ENCODE results near the gene AATF. TPM values are rescaled to one million over a fixed set of nuclear protein-coding genes. Genes with fewer than 3 reads are reported as not detected.
A peak's percentile ranks its signal among the peaks of the same experiment; 100 is the strongest.

The AATF gene, protein sequence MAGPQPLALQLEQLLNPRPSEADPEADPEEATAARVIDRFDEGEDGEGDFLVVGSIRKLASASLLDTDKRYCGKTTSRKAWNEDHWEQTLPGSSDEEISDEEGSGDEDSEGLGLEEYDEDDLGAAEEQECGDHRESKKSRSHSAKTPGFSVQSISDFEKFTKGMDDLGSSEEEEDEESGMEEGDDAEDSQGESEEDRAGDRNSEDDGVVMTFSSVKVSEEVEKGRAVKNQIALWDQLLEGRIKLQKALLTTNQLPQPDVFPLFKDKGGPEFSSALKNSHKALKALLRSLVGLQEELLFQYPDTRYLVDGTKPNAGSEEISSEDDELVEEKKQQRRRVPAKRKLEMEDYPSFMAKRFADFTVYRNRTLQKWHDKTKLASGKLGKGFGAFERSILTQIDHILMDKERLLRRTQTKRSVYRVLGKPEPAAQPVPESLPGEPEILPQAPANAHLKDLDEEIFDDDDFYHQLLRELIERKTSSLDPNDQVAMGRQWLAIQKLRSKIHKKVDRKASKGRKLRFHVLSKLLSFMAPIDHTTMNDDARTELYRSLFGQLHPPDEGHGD
- 10 to 100 TPM; 29.8 to 46.2 TPM for total RNA-seq
- long read RNA-seq, donor 1, transcript AATF-208 (12 exons, 2,141 nt) = major isoform, 31 of 35 reads
- long read RNA-seq, donor 1, partial matches to known transcripts = 1 of 35 reads
- long read RNA-seq, donor 1, other reads (novel, unspliced or antisense) = 3 of 35 reads
- long read RNA-seq, donor 2, transcript AATF-208 (12 exons, 2,141 nt) = major isoform, 189 of 220 reads
- long read RNA-seq, donor 2, partial matches to known transcripts = 10 of 220 reads
- long read RNA-seq, donor 2, other reads (novel, unspliced or antisense) = 21 of 220 reads

DNA sequence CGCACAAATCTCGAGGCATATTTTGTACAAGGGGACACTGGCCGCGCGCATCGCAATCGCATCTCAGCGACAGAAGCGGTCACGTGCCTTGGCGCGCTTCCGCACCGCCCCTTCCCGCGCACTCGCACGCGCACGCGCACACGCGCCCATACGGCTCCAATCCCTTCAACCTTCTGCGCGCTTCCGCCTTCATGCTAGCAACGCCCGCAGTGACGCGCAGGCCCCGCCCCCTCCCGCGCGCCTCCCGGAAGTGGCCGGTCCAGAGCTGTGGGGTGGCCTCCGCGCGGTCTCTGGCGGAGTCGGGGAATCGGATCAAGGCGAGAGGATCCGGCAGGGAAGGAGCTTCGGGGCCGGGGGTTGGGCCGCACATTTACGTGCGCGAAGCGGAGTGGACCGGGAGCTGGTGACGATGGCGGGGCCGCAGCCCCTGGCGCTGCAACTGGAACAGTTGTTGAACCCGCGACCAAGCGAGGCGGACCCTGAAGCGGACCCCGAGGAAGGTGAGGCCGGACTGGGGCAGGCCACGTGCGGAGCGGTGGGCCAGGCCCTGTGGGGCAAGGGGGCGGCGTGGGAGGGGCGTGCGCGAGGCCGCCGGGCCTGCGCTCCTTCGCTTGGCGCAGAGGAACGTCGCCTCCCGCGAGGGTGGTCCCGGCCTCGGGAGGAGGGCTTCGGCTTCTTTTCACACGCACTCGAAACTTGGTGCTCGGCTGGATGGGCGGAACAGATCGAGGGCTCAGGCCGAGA lies at the start of gene AATF:
Gene AATF (plus strand): TSS at position 238 of the 744 bp plus-strand sequence. CDS start 172 bp downstream, at position 410.
- DNase-seq (ENCODE audit: low spot score) = peak; percentile 99
- intact Hi-C loops (cut with DNase I) = no loop called here

DNA sequence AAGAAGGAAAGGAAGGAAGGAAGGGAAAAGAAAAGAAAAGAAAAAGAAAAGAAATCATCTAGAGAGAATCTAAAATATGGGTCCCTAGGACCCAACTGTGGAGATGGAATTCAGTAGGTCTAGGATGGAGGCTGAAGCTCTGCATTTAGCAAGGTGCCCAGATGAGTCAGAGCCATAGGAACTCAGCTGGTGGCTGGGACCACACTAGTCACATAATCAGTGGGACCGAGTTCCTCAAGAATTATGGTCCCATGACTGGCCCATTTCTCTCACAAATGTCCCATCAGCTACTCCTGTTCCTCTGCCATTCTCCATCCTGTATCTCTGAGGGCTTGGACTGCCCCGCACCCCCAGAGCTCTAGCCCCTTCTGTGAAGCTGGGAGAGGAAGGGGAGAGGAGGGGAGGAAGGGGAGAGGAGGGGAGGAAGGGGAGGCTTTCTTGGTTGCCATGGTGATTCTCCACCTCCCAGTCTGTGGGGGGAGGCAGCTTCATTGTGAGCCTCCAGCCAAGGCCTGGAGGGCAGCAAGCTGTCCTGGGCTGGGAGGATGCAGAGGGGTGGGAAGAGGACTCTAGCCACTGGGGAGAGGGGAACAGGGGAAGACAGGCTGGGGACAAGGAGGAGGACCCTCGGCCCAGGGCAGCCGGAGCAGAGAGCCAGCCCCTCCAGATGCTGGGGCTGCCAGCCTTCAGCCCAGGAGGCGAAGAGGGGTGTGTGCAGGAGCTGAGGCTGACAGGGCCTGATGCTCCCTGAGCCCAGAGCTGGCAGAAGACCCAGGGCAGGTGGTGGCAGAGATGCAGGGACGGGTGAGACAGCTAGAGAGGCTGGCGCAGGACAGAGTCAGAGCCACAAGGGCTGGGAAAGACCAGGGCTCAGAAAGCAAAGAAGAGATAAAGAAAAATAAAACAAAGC lies 49.2 kb upstream of the AATF start:
- intact Hi-C loops (cut with DNase I) = no loop called here

DNA sequence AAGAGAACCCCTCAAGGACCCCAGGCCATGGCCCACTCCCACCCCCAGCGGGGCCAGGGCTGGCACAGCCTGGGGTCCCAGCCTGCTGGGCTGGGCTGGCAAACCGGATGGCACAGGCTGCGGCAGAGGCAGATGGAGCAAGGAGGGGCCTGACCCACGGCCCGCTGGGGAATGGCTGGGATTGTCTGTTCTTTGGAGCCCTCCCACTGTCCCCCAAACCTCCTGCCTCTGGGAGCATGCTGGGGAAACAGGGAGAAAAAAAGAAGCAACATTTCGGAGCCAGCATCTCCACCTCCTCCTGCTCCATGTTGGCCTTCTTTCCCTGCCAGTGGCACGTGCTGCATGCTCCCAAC lies 48.6 kb upstream of the AATF start:
- intact Hi-C loops (cut with DNase I) = no loop called here
- no peak for DNase-seq (ENCODE audit: low spot score)

More for the DNA sequence above, 49.2 kb upstream of the AATF start:
- no peak for DNase-seq (ENCODE audit: low spot score)

DNA sequence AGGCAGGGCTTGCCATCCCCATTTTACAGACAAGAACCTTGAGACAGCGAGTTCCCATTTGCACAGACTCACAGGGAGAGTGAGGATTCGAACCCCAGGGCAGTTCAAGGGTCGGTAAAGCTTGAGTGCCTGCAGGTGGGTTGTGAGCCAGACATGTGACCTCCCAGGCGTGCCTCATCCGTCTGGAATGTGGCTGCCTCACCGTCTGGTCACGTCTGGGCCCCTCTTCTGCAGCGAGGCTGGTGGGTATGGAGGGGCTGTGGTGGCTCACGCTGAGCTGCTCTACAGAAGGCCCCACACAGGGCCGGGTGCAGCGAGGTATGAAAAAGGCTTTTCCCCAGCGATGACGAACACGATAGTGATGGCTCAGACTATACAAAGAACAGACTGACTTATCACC lies 47.2 kb upstream of the AATF start:
- intact Hi-C loops (cut with DNase I) = no loop called here

DNA sequence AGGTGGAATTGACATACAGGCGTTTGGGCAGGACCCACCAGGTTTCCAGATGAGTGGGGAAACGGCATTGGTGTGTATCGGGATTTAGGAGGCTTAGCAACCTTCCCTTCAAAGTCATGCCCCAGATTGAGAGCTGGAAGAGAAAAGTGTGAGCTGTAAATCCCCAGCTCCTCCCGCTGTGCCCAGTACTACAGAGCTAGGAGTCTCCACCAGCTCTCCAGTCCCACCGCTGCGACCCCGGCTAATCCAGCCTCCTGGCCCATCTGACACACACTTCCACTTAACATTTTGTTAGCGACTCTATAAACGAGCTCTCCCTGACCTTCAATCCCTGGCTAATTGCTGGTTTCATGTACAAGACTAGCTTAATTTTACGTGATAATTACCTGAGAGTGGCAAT lies 41.3 kb upstream of the AATF start:
- intact Hi-C loops (cut with DNase I) = no loop called here
- DNase-seq (ENCODE audit: low spot score) = no peak

More for the DNA sequence above, 47.2 kb upstream of the AATF start:
- DNase-seq (ENCODE audit: low spot score) = no peak

DNA sequence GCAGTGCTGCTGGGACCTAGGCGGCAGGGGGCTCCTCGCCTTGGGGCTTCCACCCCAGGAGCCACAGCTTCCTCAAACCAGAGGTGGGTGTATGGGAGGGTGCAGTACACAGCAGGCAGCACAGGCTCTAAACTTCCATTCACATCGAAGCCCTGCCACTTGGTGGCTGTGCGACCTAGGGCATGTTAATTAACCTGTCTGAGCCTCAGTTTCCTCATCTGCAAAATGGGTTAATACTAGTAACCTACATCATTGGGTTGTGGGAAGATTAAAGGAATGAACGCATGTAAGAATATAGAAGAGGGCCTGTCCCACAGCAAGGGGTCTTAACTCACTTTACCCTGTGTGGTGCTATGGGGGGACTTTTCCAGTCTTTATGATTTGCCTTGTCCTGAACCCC lies 38.2 kb upstream of the AATF start:
- intact Hi-C loops (cut with DNase I) = no loop called here
- no peak for DNase-seq (ENCODE audit: low spot score)

DNA sequence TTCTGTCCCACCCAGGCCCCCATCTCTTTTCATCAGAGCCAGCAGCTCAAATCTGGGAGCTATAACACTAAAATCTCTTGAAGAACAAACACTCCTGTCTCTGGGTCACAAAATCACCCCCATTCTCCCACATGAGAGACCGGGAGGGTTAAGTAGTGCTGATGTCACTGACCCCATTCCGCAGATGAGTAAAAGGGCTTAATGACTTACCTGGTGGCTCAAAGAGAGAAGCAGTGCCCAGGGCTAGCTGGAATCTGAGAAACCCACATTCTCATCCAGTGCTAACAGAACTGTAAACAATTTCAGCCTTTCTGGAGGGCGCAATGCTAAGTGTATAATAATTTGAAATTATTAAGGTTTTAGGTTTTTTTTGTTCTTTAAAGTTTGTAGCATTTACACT lies 37.8 kb upstream of the AATF start:
- intact Hi-C loops (cut with DNase I) = no loop called here
- no peak for DNase-seq (ENCODE audit: low spot score)

DNA sequence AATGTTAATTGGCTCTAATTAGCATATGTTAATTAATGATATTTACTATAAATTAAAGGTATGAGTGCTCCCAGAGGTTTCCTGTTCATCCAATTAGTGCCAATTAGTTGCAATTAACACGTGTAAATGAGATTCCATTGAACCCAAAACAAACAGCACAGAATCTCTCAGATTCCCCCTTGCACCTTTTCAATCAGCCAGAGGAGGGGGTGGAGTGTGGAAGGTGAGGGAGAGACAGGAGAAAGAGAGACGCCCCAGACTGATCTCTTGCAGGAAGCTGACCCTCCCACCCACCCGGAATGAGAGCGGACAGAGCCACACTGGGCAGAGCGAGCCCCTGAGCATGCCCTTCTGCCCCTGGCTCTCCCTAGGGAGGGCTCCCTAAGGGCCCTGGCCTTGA lies 35.6 kb upstream of the AATF start:
- DNase-seq (ENCODE audit: low spot score) = no peak
- intact Hi-C loops (cut with DNase I) = no loop called here

DNA sequence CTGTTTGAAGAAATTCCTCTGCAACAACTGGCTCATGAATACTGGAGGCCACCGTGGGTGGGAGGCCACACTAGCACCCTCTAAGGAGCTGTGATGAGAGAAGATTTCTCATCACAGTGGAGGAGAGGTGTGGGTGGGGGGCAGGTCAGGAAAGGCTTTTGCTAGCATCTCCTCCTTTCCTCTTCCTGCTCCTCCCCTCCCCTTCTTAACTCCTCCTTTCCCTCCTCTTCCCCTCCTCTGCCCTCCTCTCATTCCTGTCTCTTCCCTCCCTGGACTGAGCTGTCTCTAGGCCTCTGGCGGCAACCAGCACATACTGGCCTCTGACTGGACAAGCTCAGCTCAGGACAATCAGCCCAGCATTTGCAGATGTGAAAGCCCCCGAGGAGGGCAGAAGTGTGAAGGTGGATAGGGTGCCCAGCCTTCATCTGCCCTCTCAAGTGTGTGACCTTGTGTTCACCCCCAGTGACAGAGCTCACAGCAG lies 30.5 kb upstream of the AATF start:
- intact Hi-C loops (cut with DNase I) = no loop called here
- DNase-seq (ENCODE audit: low spot score) = no peak

DNA sequence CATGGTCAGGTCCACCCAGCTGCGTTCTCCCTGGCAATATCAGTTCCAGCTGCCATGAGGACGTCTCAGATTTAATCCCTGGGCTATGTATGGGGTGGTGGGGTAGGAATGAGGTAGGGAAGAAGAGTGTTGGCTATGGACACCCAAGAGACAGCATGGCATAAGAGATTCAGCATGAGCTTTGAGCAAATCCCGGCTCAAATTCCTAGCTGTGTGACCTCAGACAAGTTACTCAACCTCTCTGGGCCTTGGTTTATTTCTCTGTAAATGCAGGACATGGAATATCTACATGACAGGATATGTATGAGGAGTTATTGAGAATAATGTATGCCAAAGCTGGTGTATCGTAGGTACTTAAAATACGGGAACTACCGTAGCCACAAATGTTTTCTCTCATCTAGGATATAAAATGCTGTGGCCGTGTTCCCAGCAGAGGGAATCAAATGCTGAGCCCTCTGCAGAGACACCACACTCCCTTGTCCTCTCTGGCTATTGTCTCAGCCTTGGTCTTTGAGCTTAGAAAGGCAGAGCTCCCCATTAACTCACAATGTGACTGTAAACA lies 29.3 kb upstream of the AATF start:
- intact Hi-C loops (cut with DNase I) = no loop called here
- DNase-seq (ENCODE audit: low spot score) = no peak

DNA sequence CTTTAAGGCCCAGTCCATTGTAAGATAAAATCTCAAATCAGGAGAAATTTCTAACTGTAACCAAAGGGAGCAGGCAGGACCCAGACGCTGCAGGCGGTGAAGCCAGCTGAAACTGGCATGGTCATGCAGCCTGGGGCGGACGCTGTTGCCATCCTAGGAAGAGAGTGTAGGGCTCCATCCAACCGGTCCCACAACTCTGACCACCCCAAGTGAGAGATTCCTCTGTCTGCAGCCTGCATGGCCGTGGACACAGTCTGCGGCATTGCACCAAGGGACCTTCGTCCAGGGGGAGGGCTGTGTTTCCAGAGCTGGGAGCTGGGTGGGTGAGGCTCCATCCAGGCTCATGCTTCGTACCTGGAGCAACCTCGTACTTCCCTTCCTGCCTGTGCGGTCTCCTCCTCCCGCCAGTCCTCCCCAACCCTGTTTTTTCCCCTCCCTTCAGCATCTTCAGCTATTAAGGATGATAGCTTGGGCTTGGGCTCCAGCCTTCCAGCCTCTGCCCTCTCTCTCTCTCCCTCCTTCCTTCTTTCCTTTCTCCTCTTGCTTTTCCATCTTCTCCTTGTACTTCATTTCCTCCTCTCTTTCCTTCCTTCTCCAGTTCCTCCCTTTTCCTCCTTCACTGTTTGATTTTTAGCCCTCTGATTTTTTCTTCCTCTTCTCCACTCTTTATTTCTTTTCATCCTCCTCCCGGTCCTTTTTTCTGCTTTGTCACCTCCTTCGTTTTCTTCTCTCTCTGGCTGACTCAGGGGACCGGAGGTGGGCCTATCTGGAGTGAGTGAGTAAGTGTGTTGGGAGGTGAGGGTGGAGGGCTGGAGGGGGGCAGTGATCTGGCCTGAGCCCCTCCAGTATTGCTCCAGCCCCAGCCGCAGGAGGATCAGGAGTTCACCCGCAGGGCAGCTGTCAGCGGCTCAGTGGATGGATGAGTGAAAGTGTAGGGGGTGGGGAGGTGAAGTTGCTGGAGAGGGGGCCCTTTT lies 28.4 kb upstream of the AATF start:
- intact Hi-C loops (cut with DNase I) = no loop called here
- peak; percentile 72 for DNase-seq (ENCODE audit: low spot score)

DNA sequence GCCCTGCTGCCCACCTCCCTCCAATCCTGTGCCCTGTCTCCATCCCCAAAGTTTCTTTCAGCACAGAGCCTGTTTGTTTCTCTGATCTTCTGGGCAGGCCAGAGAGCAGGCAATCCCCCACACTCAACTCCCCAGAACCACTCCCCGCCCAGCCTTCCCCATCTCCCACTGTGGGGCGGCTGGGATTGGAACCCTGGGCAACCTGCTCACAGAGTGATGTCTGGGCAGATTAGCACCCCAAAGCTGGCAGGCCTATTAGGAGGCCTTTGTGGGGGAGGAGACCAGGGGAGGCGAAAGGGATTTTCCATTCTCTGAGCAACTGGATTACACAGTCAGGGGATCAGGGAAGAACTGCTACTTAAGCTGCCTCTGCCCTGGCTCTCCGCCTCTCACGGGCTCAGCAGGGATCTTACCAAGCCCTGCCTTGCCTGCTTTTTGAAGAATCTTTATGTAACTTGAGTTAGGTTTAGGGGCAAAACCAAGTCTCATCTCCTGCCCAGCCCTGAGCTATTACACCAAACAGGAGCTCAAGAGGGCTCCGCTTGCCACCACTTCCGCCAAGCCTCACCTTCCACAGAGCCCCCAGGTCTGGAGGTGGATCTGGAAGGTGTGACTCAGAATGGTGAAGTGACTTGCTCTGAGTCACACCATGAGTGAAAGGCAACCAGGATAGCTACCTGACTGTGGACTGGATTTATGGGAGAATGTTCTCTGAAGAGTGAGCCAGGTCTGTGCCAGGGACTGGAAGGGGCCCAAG lies 27.5 kb upstream of the AATF start:
- intact Hi-C loops (cut with DNase I) = no loop called here
- DNase-seq (ENCODE audit: low spot score) = peak; percentile 8

DNA sequence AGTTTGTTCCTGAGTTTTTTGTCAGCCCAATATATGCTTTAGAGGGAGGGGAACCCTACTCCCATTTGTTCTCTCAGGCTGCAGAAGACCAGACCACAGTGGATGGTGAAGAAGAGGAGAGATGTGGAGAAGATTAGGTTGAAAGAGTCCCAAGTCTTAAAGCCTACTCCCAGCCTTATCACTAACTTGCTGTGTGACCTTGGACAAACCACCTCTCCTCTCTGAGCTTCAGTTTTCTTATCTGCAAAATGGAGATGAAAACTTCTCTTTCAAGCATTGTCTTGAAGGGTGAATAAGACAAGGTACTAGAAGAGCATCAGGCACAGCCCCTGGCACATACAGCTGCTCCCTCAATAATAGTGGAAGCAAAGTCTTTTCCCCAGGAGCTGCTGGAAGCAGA lies 26.6 kb upstream of the AATF start:
- intact Hi-C loops (cut with DNase I) = no loop called here
- DNase-seq (ENCODE audit: low spot score) = no peak

DNA sequence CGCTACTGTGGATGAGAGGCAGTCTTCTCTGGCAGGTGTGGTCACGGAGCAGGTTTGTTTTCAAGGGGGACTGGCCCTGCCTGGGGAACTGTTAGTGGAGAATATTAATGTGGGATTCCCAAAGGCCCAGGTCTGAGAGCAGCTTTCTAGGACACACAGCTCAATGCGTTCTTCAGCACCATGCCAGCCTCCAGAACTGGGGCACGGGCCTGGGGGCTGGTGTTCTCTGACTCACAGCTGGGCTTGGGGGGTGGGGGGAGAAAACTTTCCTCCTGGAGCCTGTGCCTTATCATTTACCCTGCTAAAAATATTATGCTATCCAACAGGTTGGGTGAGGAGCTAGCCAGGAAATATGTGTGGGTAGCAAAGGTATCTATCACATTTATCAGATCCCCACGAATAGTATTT lies 24.9 kb upstream of the AATF start:
- intact Hi-C loops (cut with DNase I) = no loop called here
- peak; percentile 61 for DNase-seq (ENCODE audit: low spot score)

DNA sequence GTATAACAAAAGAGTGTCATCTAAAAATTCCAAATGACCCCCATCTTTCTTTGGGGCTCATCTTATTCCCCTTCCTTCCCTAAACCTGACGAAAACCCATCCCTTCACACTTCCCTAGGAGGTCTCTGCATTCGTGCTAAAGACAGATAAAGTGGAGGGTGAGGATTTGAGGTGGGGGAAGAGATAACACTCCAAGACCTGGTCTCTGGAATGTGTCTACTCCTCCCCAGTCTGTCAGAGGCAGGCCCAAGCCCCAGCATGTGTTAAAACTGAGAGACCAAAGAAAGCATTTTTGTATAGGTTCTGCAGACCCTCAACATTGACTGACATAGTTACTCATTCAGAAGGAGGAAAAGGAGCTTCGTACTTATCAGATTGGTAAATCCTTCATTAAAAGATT lies 22.5 kb upstream of the AATF start:
- DNase-seq (ENCODE audit: low spot score) = peak; percentile 24

DNA sequence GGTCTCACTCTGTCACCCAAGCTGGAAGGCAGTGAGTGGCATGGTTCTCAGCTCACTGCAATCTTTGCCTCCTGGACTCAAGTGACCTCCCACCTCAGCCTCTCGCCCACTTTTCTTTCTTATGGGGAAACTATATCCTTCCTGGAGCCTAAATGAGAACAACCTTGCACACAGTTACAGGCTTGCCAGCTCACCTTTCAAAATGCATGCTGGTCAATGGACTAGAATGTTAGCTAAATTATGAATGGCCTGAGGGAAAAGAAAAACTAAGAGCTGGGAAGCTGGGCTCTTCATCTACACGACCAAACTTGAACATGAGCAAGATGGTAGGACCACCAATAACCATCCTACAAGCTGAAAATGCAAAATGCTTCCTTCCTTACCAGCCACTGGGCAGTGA lies 22.1 kb upstream of the AATF start:
- intact Hi-C loops (cut with DNase I) = no loop called here
- DNase-seq (ENCODE audit: low spot score) = no peak

More for the DNA sequence above, 22.5 kb upstream of the AATF start:
- intact Hi-C loops (cut with DNase I) = no loop called here
